Small intestine (tissue), 7 donors: ENCODE results near the gene PVALB. TPM values are rescaled to one million over a fixed set of nuclear protein-coding genes. Genes with fewer than 3 reads are reported as not detected.

Experiments used
- DNase-seq, 2 donors: peaks; one replicate each; pipeline versions ENCODE4 v3.0.0 to v3.0.0-alpha.2; 2013
- FAIRE-seq: peaks from 2 replicates; lab custom pipeline; 2012; peaks lifted over from hg19 to GRCh38; lab: Jason Lieb, UNC
- H3K27ac ChIP-seq, 3 donors: one replicate each; pipeline ENCODE4 v1.5.1; 2013; ENCODE audit warnings: low read length in 2 of 3, mild to moderate bottlenecking in 2 of 3, control low read depth in 1 of 3, inconsistent platforms in 1 of 3, low read depth in 1 of 3, moderate library complexity in 1 of 3
- H3K27me3 ChIP-seq, 3 donors: one replicate each; pipeline ENCODE4 v1.6.1; 2013; ENCODE audit warnings: low read length in 3 of 3, inconsistent platforms in 1 of 3; ENCODE audit not compliant: control insufficient read depth in 3 of 3, insufficient read depth in 3 of 3
- H3K36me3 ChIP-seq, 3 donors: one replicate each; pipeline ENCODE4 v1.6.1; 2013; ENCODE audit warnings: low read length in 3 of 3, inconsistent platforms in 1 of 3, low read depth in 1 of 3, mild to moderate bottlenecking in 1 of 3, moderate library complexity in 1 of 3; ENCODE audit not compliant: control insufficient read depth in 3 of 3, insufficient read depth in 2 of 3
- H3K4me1 ChIP-seq, 3 donors: one replicate each; pipeline ENCODE4 v1.6.1; 2013; ENCODE audit warnings: low read length in 2 of 3, inconsistent platforms in 1 of 3, low read depth in 1 of 3, mild to moderate bottlenecking in 1 of 3, moderate library complexity in 1 of 3; ENCODE audit not compliant: control insufficient read depth in 3 of 3, insufficient read depth in 2 of 3
- H3K4me3 ChIP-seq, 3 donors: one replicate each; pipeline ENCODE4 v1.5.1; 2013; ENCODE audit warnings: low read length in 3 of 3, control low read depth in 1 of 3, inconsistent platforms in 1 of 3, low read depth in 1 of 3, mild to moderate bottlenecking in 1 of 3, moderate library complexity in 1 of 3
- H3K9me3 ChIP-seq, 2 donors: one replicate each; pipeline ENCODE4 v1.6.1; 2013; ENCODE audit warnings: low read depth in 1 of 2, low read length in 1 of 2; ENCODE audit not compliant: control insufficient read depth in 2 of 2, insufficient read depth in 1 of 2
- WGBS, 3 donors: extraction: QIAGEN DNeasy Blood & Tissue Kit; methylation state at CpG; one replicate each; pipeline ENCODE4 v1.1.7; 2013; 5-methylcytosine and 5-hydroxymethylcytosine counted together
- polyA plus RNA-seq, 4 donors: library from polyadenylated mRNA; stranded (reverse) in 3 of 4; unstranded in 1 of 4; fragments of 200-250 nt in 3 of 4; fragments of 120-200 nt in 1 of 4; gene quantifications; one replicate each; pipeline versions ENCODE4 v1.2.1 to v1.2.3, GENCODE V29; 2013
- donor health status: healthy with polysubstance abuse.
- donor health status: control.
- donor health status: control.
- donor health status: Bipolar disorder and iron deficiency.
- donor health status: healthy.

Gene PVALB
- polyA plus RNA-seq, 4 donors, result 0.27 TPM; not detected in 3

GRCh38 chr22:36815558-36816338 is 1.1 kb downstream of the PVALB start:
- Histone ChIP-seq H3K4me3 (no peak overlapping the region), H3K27me3 (peaks cover 14 to 69% (median 43%) of the 10 kb centered on the region in 3 donors), H3K27ac (no peak overlapping the region), H3K4me1 (no peaks in the 10 kb centered on the region), H3K9me3 (no peaks in the 10 kb centered on the region), H3K36me3 (no peaks in the 10 kb centered on the region)
- DNase-seq (no peak), FAIRE-seq (no peak)
- 12 to 33% (median 24%) methylated on average over 8 of the region's 8 CpGs for WGBS, 3 donors

- Histone ChIP-seq H3K27me3 (peaks cover 14 to 65% (median 42%) of the 10 kb centered on the region in 3 donors), H3K9me3 (no peaks in the 10 kb centered on the region), H3K27ac (no peak overlapping the region), H3K4me3 (no peak overlapping the region), H3K4me1 (no peaks in the 10 kb centered on the region), H3K36me3 (no peaks in the 10 kb centered on the region)
- DNase-seq, result no peak
- WGBS, 3 donors, result 57 to 66% (median 61%) methylated on average over 10 of the region's 10 CpGs
- no peak for FAIRE-seq
Observed at GRCh38 chr22:36814801-36815200, 2.0 kb downstream of the PVALB start.

GRCh38 chr22:36811094-36811800 is 5.6 kb downstream of the PVALB start:
- Histone ChIP-seq H3K27ac (no peak overlapping the region), H3K9me3 (no peaks in the 10 kb centered on the region), H3K4me3 (no peak overlapping the region), H3K4me1 (no peaks in the 10 kb centered on the region), H3K27me3 (peaks cover 4 to 32% (median 20%) of the 10 kb centered on the region in 3 donors), H3K36me3 (no peaks in the 10 kb centered on the region)
- FAIRE-seq (no peak), DNase-seq (no peak)
- 83 to 89% (median 84%) methylated on average over 3 of the region's 3 CpGs for WGBS, 3 donors

GRCh38 chr22:36809351-36809750 is 7.5 kb downstream of the PVALB start:
- no peak for DNase-seq
- WGBS, 3 donors, result 64 to 85% (median 68%) methylated on average over 6 of the region's 6 CpGs
- no peaks in the 10 kb centered on the region for H3K36me3 ChIP-seq
- no peak for FAIRE-seq
- no peak overlapping the region for H3K27ac ChIP-seq
- peaks cover 0 to 15% (median 6%) of the 10 kb centered on the region in 3 donors for H3K27me3 ChIP-seq
- no peaks in the 10 kb centered on the region for H3K9me3 ChIP-seq
- H3K4me1 ChIP-seq, result no peaks in the 10 kb centered on the region
- H3K4me3 ChIP-seq, result no peak overlapping the region

- no peak overlapping the region for H3K4me3 ChIP-seq
- WGBS, 3 donors, result 4 to 38% (median 13%) methylated on average over 1 of the region's 1 CpG
- H3K27ac ChIP-seq, result no peak overlapping the region
- H3K36me3 ChIP-seq, result no peaks in the 10 kb centered on the region
- H3K4me1 ChIP-seq, result no peaks in the 10 kb centered on the region
- no peak for FAIRE-seq
- no peak for DNase-seq
- H3K9me3 ChIP-seq, result no peaks in the 10 kb centered on the region
- peaks cover 0 to 10% (median 3%) of the 10 kb centered on the region in 3 donors for H3K27me3 ChIP-seq
Observed at GRCh38 chr22:36808721-36809344, 8.0 kb downstream of the PVALB start.

GRCh38 chr22:36807627-36808026 is 9.2 kb downstream of the PVALB start:
- peaks cover 0 to 6% (median 0%) of the 10 kb centered on the region in 3 donors for H3K27me3 ChIP-seq
- WGBS, 3 donors, result 79 to 85% (median 84%) methylated on average over 7 of the region's 7 CpGs
- H3K4me1 ChIP-seq, result no peaks in the 10 kb centered on the region
- DNase-seq (no peak), FAIRE-seq (no peak)
- H3K36me3 ChIP-seq, result no peaks in the 10 kb centered on the region
- H3K27ac ChIP-seq, result no peak overlapping the region
- H3K4me3 ChIP-seq, result no peak overlapping the region
- H3K9me3 ChIP-seq, result no peaks in the 10 kb centered on the region

- H3K9me3 ChIP-seq, result no peaks in the 10 kb centered on the region
- no peak for DNase-seq
Observed at GRCh38 chr22:36806835-36807234, 10.0 kb downstream of the PVALB start.

GRCh38 chr22:36803358-36803757 is 13.5 kb downstream of the PVALB start:
- FAIRE-seq (no peak), DNase-seq (no peak)
- Histone ChIP-seq H3K4me1 (no peaks in the 10 kb centered on the region), H3K9me3 (no peaks in the 10 kb centered on the region), H3K4me3 (no peak overlapping the region), H3K27ac (no peak overlapping the region), H3K36me3 (no peaks in the 10 kb centered on the region), H3K27me3 (peaks cover 0 to 4% (median 3%) of the 10 kb centered on the region in 3 donors)
- WGBS, 3 donors, result 50 to 79% (median 58%) methylated on average over 1 of the region's 1 CpG

More at GRCh38 chr22:36806835-36807234, 10.0 kb downstream of the PVALB start:
- 38 to 57% (median 50%) methylated on average over 6 of the region's 6 CpGs for WGBS, 3 donors
- no peak for FAIRE-seq
- no peaks in the 10 kb centered on the region for H3K36me3 ChIP-seq
- H3K27me3 ChIP-seq, result peaks cover 0 to 7% (median 0%) of the 10 kb centered on the region in 3 donors
- H3K27ac ChIP-seq, result no peak overlapping the region
- no peak overlapping the region for H3K4me3 ChIP-seq
- no peaks in the 10 kb centered on the region for H3K4me1 ChIP-seq
